Measurements from ENCODE around the gene NTN1.

GRCh38 chr17:8985054-8985701, 36.1 kb upstream of the NTN1 start:
- TF ChIP-seq RCOR1 (IDR thresholded peaks at IDR 0.05; ENCODE audit: insufficient replicate concordance, low read length), result no peak
- TF ChIP-seq MAZ (IDR thresholded peaks at IDR 0.05; ENCODE audit: borderline replicate concordance, low read depth, low read length), result no peak
- TF ChIP-seq CEBPB (IDR thresholded peaks at IDR 0.05; ENCODE audit: low read depth, low read length), result no peak
- no peak for TF ChIP-seq CHD1 (IDR thresholded peaks at IDR 0.05; ENCODE audit: low read depth, low read length)
- no peak for TF ChIP-seq CTCF (conservative IDR thresholded peaks at IDR 0.05; ENCODE audit: low read depth, low read length)
- TF ChIP-seq POLR2A (IDR thresholded peaks at IDR 0.05; ENCODE audit: low read depth, low read length), result no peak
- TF ChIP-seq ELK1 (IDR thresholded peaks at IDR 0.05; ENCODE audit: borderline replicate concordance, low read depth, low read length), result no peak
